Astrocyte (in vitro differentiated cells and primary cell): Measurements from ENCODE around the gene TIMP3. TPM values are rescaled to one million over a fixed set of nuclear protein-coding genes. Genes with fewer than 3 reads are reported as not detected.

ENCODE experiments used
- DNase-seq: peaks from one replicate; pipeline ENCODE4 v3.0.0-alpha.2; 2010; ENCODE audit warnings: low read depth
- FAIRE-seq: peaks from 2 replicates; lab custom pipeline; 2011; peaks lifted over from hg19 to GRCh38; lab: Jason Lieb, UNC
- H2AFZ ChIP-seq: 2 replicates; pipeline ENCODE4 v1.6.0; 2012; ENCODE audit warnings: low read depth, low read length, inconsistent platforms
- H3K27ac ChIP-seq: 2 replicates; pipeline ENCODE4 v1.5.1; 2011; ENCODE audit warnings: low read depth, low read length, inconsistent platforms
- H3K27me3 ChIP-seq: 2 replicates; pipeline ENCODE4 v1.6.0; 2011; ENCODE audit warnings: low read length, inconsistent platforms; ENCODE audit not compliant: insufficient read depth
- H3K36me3 ChIP-seq: 2 replicates; pipeline ENCODE4 v1.5.1; 2011; ENCODE audit warnings: low read length, inconsistent platforms; ENCODE audit not compliant: insufficient read depth
- H3K4me1 ChIP-seq: 2 replicates; pipeline ENCODE4 v1.5.1; 2011; ENCODE audit warnings: low read length, inconsistent platforms; ENCODE audit not compliant: insufficient read depth
- H3K4me2 ChIP-seq: 2 replicates; pipeline ENCODE4 v1.6.0; 2012; ENCODE audit warnings: low read length, inconsistent platforms
- H3K4me3 ChIP-seq: 2 replicates; pipeline ENCODE4 v1.5.1; 2011; ENCODE audit warnings: low read depth, mild to moderate bottlenecking, low read length, inconsistent platforms; ENCODE audit not compliant: insufficient read depth
- H3K79me2 ChIP-seq: 2 replicates; pipeline ENCODE4 v1.6.0; 2012; ENCODE audit warnings: mild to moderate bottlenecking, low read length, inconsistent platforms; ENCODE audit not compliant: insufficient read depth
- H3K9ac ChIP-seq: 2 replicates; pipeline ENCODE4 v1.6.0; 2012; ENCODE audit warnings: mild to moderate bottlenecking, low read length, inconsistent platforms
- H3K9me3 ChIP-seq: 2 replicates; pipeline ENCODE4 v1.5.1; 2012; ENCODE audit warnings: low read depth, mild to moderate bottlenecking, low read length, inconsistent platforms; ENCODE audit not compliant: insufficient read depth
- H4K20me1 ChIP-seq: 2 replicates; pipeline ENCODE4 v1.6.0; 2012; ENCODE audit warnings: low read length, inconsistent platforms; ENCODE audit not compliant: insufficient read depth
- H3K27ac Mint-ChIP-seq: one replicate; pipeline ENCODE4 v1.8.0; 2021; ENCODE audit warnings: mild to moderate bottlenecking, mixed read lengths; ENCODE audit not compliant: unreplicated experiment
- H3K27me3 Mint-ChIP-seq: one replicate; pipeline ENCODE4 v1.8.0; 2021; ENCODE audit warnings: low read depth, mixed read lengths; ENCODE audit not compliant: unreplicated experiment
- H3K36me3 Mint-ChIP-seq: one replicate; pipeline ENCODE4 v1.8.0; 2021; ENCODE audit warnings: low read depth, mixed read lengths; ENCODE audit not compliant: unreplicated experiment
- H3K4me1 Mint-ChIP-seq: one replicate; pipeline ENCODE4 v1.8.0; 2021; ENCODE audit warnings: low read depth, mixed read lengths; ENCODE audit not compliant: unreplicated experiment
- H3K4me3 Mint-ChIP-seq: one replicate; pipeline ENCODE4 v1.8.0; 2021; ENCODE audit warnings: mild to moderate bottlenecking, moderate library complexity, mixed read lengths; ENCODE audit not compliant: unreplicated experiment
- H3K9me3 Mint-ChIP-seq: one replicate; pipeline ENCODE4 v1.8.0; 2021; ENCODE audit warnings: mild to moderate bottlenecking, mixed read lengths; ENCODE audit not compliant: unreplicated experiment
- EZH2 ChIP-seq: IDR thresholded peaks from 2 replicates; pipeline ENCODE4 v1.6.1; 2012; ENCODE audit warnings: mild to moderate bottlenecking, low read length, inconsistent platforms; ENCODE audit not compliant: insufficient read depth
- total RNA-seq: library from RNA; stranded (reverse); gene quantifications from 2 replicates; pipeline ENCODE4 v1.2.1, GENCODE V29; 2021
- TF ChIP-seq, protein P1 (sequence below): IDR thresholded peaks from 2 replicates; pipeline ENCODE4 v1.5.1; 2011; ENCODE audit warnings: low read depth, mild to moderate bottlenecking, inconsistent platforms, low read length, moderate library complexity; ENCODE audit not compliant: insufficient read depth

Gene TIMP3
- total RNA-seq, 1 donor from 2014 or later, result 145 TPM

DNA sequence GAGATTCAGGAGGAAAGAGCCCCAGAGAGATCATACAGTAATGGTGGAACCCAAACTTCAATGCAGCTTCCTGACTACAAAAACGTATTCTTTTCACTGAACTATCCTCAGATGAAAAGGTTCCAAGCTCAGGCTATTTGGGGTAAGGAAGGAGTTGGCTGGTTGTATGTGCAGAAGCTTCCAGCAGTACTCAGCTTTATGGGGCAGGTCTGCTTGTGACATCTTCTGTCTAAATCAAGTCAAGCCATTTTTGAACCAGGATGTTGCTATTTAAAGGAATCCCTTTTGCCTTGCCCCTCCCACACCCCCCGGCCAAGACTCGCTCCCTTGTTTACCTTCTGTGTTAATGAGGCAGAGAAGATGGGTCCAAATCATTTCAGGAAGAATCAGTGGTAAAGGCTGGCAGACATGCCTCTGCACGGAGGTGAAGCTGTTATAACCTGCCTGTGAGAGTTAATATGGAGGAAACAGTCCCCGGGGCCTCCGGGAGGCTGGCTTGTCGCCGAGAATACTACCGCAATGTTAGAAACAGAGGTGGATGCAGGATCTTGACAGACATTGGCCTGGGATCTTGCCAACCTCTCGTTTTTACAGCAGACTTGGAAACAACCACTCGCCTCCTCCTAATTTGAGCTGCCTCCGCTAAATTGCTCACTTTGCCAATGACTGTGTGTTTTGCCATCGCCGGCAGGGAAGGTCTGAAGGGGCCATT is 45.4 kb downstream of the TIMP3 start:
- H3K27ac Mint-ChIP-seq, result no peak overlapping the region
- Histone ChIP-seq H3K36me3 (peaks cover 17% of the 10 kb centered on the region), H3K4me2 (peak overlapping the region; percentile 57), H3K27ac (no peak overlapping the region), H3K4me3 (no peak overlapping the region), H3K79me2 (peaks cover 60% of the 10 kb centered on the region), H3K9ac (no peak overlapping the region), H3K4me1 (peaks cover 9% of the 10 kb centered on the region), H4K20me1 (peaks cover 98% of the 10 kb centered on the region), H3K9me3 (no peaks in the 10 kb centered on the region), H2AFZ (no peak overlapping the region), H3K27me3 (no peaks in the 10 kb centered on the region)
- TF ChIP-seq, protein P1, sequence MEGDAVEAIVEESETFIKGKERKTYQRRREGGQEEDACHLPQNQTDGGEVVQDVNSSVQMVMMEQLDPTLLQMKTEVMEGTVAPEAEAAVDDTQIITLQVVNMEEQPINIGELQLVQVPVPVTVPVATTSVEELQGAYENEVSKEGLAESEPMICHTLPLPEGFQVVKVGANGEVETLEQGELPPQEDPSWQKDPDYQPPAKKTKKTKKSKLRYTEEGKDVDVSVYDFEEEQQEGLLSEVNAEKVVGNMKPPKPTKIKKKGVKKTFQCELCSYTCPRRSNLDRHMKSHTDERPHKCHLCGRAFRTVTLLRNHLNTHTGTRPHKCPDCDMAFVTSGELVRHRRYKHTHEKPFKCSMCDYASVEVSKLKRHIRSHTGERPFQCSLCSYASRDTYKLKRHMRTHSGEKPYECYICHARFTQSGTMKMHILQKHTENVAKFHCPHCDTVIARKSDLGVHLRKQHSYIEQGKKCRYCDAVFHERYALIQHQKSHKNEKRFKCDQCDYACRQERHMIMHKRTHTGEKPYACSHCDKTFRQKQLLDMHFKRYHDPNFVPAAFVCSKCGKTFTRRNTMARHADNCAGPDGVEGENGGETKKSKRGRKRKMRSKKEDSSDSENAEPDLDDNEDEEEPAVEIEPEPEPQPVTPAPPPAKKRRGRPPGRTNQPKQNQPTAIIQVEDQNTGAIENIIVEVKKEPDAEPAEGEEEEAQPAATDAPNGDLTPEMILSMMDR, result no peak
- no peak for TF ChIP-seq EZH2
- DNase-seq, result peak; percentile 50
- no peaks in the 10 kb centered on the region for H3K27me3 Mint-ChIP-seq
- H3K36me3 Mint-ChIP-seq, result peaks cover 8% of the 10 kb centered on the region
- H3K4me1 Mint-ChIP-seq, result peaks cover 11% of the 10 kb centered on the region
- peaks cover 2% of the 10 kb centered on the region for H3K9me3 Mint-ChIP-seq
- FAIRE-seq, result no peak
- no peak overlapping the region for H3K4me3 Mint-ChIP-seq

DNA sequence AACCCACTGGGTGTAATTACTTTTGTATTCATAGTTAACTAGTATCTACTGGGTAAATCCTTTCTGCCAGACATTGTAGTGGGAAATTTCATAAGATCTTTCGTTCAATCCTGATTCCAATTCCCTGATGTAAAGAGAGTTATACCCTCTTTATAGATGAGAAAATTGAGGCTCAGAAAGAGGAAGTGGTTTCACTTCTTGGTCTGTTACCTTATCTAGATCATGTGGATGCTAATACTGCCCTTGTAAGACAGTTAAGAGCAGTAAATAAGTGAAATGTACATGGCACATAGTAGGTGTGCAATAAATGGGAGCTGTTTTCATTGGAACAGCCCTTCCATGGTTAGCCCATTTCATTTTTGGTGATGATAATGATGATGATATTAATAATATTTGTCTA is 46.7 kb downstream of the TIMP3 start:
- FAIRE-seq, result no peak
- H3K4me2 ChIP-seq, result no peak overlapping the region
- Mint-ChIP-seq H3K4me1 (no peaks in the 10 kb centered on the region), H3K36me3 (peaks cover 10% of the 10 kb centered on the region), H3K9me3 (peaks cover 2% of the 10 kb centered on the region), H3K27me3 (no peaks in the 10 kb centered on the region), H3K27ac (no peak overlapping the region), H3K4me3 (no peak overlapping the region)
- H4K20me1 ChIP-seq, result peaks cover 98% of the 10 kb centered on the region
- no peak overlapping the region for H3K4me3 ChIP-seq
- H3K27ac ChIP-seq, result no peak overlapping the region
- H3K79me2 ChIP-seq, result peaks cover 50% of the 10 kb centered on the region
- TF ChIP-seq EZH2, result no peak
- TF ChIP-seq, protein P1, result no peak
- no peak overlapping the region for H3K9ac ChIP-seq
- H3K9me3 ChIP-seq, result no peaks in the 10 kb centered on the region
- peaks cover 20% of the 10 kb centered on the region for H3K36me3 ChIP-seq
- H3K4me1 ChIP-seq, result peaks cover 5% of the 10 kb centered on the region
- H3K27me3 ChIP-seq, result no peaks in the 10 kb centered on the region
- DNase-seq, result no peak
- no peak overlapping the region for H2AFZ ChIP-seq

DNA sequence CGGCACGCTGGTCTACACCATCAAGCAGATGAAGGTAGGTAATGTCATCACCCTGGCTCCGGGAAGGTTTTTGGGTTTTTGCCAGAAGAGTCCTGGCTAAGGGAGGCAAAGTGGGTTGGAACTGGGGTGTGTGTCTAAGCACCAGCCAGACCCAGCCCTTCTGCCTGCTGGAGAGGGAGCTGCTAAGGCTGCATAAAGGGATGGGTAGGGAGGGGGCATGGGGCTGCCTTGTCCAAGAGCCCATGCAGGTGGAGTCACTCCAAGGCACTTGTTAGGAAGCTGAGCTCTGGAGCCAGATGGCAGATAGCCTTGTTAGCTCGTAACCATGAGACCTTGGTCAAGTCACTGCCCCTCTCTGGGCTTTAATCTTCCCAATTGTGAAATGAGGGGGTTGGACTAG is 48.0 kb downstream of the TIMP3 start:
- Histone ChIP-seq H3K4me3 (no peak overlapping the region), H3K4me1 (peaks cover 5% of the 10 kb centered on the region), H3K27ac (no peak overlapping the region), H2AFZ (no peak overlapping the region), H3K36me3 (peaks cover 25% of the 10 kb centered on the region), H4K20me1 (peaks cover 97% of the 10 kb centered on the region), H3K27me3 (no peaks in the 10 kb centered on the region), H3K4me2 (no peak overlapping the region), H3K79me2 (peaks cover 38% of the 10 kb centered on the region), H3K9ac (no peak overlapping the region), H3K9me3 (no peaks in the 10 kb centered on the region)
- peaks cover 2% of the 10 kb centered on the region for H3K9me3 Mint-ChIP-seq
- FAIRE-seq, result no peak
- H3K4me1 Mint-ChIP-seq, result no peaks in the 10 kb centered on the region
- DNase-seq, result no peak
- no peak overlapping the region for H3K4me3 Mint-ChIP-seq
- peaks cover 10% of the 10 kb centered on the region for H3K36me3 Mint-ChIP-seq
- H3K27ac Mint-ChIP-seq, result no peak overlapping the region
- no peak for TF ChIP-seq EZH2
- TF ChIP-seq, protein P1, result no peak
- no peaks in the 10 kb centered on the region for H3K27me3 Mint-ChIP-seq
